HepG2 (cell line): ENCODE results near the gene CAMTA1. TPM values are rescaled to one million over a fixed set of nuclear protein-coding genes. Genes with fewer than 3 reads are reported as not detected.

ENCODE experiments used
- BORCS8-MEF2B ChIP-seq: sonication (generic); formaldehyde crosslinking; IDR thresholded peaks from 2 replicates; pipeline ENCODE4 v1.8.0; 2022; ENCODE audit warnings: mild to moderate bottlenecking, missing genetic modification reagents
- BRCA1 ChIP-seq: sonication (generic); formaldehyde crosslinking; IDR thresholded peaks from 2 replicates; pipeline ENCODE4 v1.4.0; 2020; ENCODE audit warnings: missing genetic modification reagents
- FLYWCH1 ChIP-seq: sonication (generic); formaldehyde crosslinking; IDR thresholded peaks from 2 replicates; pipeline ENCODE4 v1.8.1; 2023; ENCODE audit warnings: mild to moderate bottlenecking, missing genetic modification reagents
- GPN1 ChIP-seq: sonication (generic); formaldehyde crosslinking; IDR thresholded peaks from 2 replicates; pipeline ENCODE4 v1.5.1; 2020; ENCODE audit warnings: missing genetic modification reagents, borderline replicate concordance
- KLF6 ChIP-seq: IDR thresholded peaks from 2 replicates; pipeline ENCODE4 v1.8.0; 2016; ENCODE audit warnings: missing biosample characterization, missing genetic modification reagents
- MBNL3 ChIP-seq: fragments of 250-450 bp; sonication (Bioruptor Pico); conservative IDR thresholded peaks from 2 replicates; pipeline ENCODE4 v1.8.0; 2022; ENCODE audit warnings: mild to moderate bottlenecking, inconsistent platforms
- MXI1 ChIP-seq: IDR thresholded peaks from 3 replicates; pipeline ENCODE4 v1.6.1; 2012; ENCODE audit warnings: low read depth, low read length, inconsistent platforms, borderline replicate concordance
- RFXANK ChIP-seq: IDR thresholded peaks from 2 replicates; pipeline ENCODE4 v1.6.1; 2016
- SP1 ChIP-seq, 2 experiments: fragments of 450-650 bp in 1 of 2; sonication (generic) in 1 of 2; formaldehyde crosslinking in 1 of 2; IDR thresholded peaks; 2 replicates each; pipeline versions ENCODE4 v1.4.0 to v1.6.1; 2016 to 2020; ENCODE audit warnings: missing genetic modification reagents in 1 of 2
- THAP11 ChIP-seq: IDR thresholded peaks from 2 replicates; pipeline ENCODE4 v1.6.1; 2016; ENCODE audit warnings: missing biosample characterization, missing genetic modification reagents
- ZBTB43 ChIP-seq: sonication (generic); formaldehyde crosslinking; conservative IDR thresholded peaks from 2 replicates; pipeline ENCODE4 v1.4.0; 2020; ENCODE audit warnings: missing genetic modification reagents
- ZNF205 ChIP-seq: IDR thresholded peaks from 2 replicates; pipeline ENCODE4 v1.6.1; 2018; ENCODE audit warnings: missing biosample characterization, missing genetic modification reagents
- ZNF274 ChIP-seq: sonication (generic); formaldehyde crosslinking; IDR thresholded peaks from 2 replicates; pipeline ENCODE4 v1.5.1; 2020; ENCODE audit warnings: mild to moderate bottlenecking, missing genetic modification reagents
- ZNF552 ChIP-seq: sonication (generic); formaldehyde crosslinking; IDR thresholded peaks from 2 replicates; pipeline ENCODE4 v1.9.0; 2022; ENCODE audit warnings: missing genetic modification reagents, mild to moderate bottlenecking, borderline replicate concordance
- ZNF597 ChIP-seq: sonication (generic); formaldehyde crosslinking; IDR thresholded peaks from 2 replicates; pipeline ENCODE4 v1.5.0; 2020; ENCODE audit warnings: missing genetic modification reagents
- ZNF605 ChIP-seq: sonication (generic); formaldehyde crosslinking; IDR thresholded peaks from 2 replicates; pipeline ENCODE4 v1.8.0; 2022; ENCODE audit warnings: mild to moderate bottlenecking, missing genetic modification reagents
- ZNF850 ChIP-seq: sonication (generic); formaldehyde crosslinking; conservative IDR thresholded peaks from 2 replicates; pipeline ENCODE4 v1.9.0; 2021; ENCODE audit warnings: mild to moderate bottlenecking, missing genetic modification reagents
- polyA plus RNA-seq, 8 experiments: library from polyadenylated mRNA; depleted of rRNA in 3 of 8; stranded (reverse) in 7 of 8; unstranded in 1 of 8; fragments of >200 nt; fragmentation: Illumina TruSeq in 4 of 8; extraction: Trizol in 4 of 8; gene quantifications; 2 replicates each; pipeline versions ENCODE4 v1.2.1 to v1.2.3, GENCODE V29; 2011 to 2016; ENCODE audit warnings: low read depth in 4 of 8, missing spikeins in 1 of 8, mixed read lengths in 1 of 8; ENCODE audit not compliant: insufficient read depth in 1 of 8
- total RNA-seq, 5 experiments: library from RNA; depleted of rRNA; stranded (reverse); fragments of >200 nt; fragmentation: Illumina TruSeq; extraction: Trizol; gene quantifications; 2 replicates each; pipeline ENCODE4 v1.2.3, GENCODE V29; 2016; ENCODE audit warnings: low read depth in 1 of 5
- TF ChIP-seq, protein P1 (sequence below): sonication (generic); formaldehyde crosslinking; IDR thresholded peaks from 2 replicates; pipeline ENCODE4 v1.5.1; 2020; ENCODE audit warnings: missing genetic modification reagents, mild to moderate bottlenecking, borderline replicate concordance
- TF ChIP-seq, protein P2 (sequence below): sonication (generic); formaldehyde crosslinking; IDR thresholded peaks from 2 replicates; pipeline ENCODE4 v1.9.0; 2021; ENCODE audit warnings: missing genetic modification reagents, borderline replicate concordance
- TF ChIP-seq, protein P3 (sequence below), 2 experiments: sonication (generic) in 1 of 2; formaldehyde crosslinking in 1 of 2; IDR thresholded peaks; 2 replicates each; pipeline versions ENCODE4 v1.4.0 to v1.6.1; 2018 to 2020; ENCODE audit warnings: missing genetic modification reagents in 2 of 2, borderline replicate concordance in 1 of 2, low read depth in 1 of 2, mild to moderate bottlenecking in 1 of 2, missing biosample characterization in 1 of 2

Gene CAMTA1
- total and polyA plus RNA-seq, 2 of the 13 experiments (the other 11 are each of a cell fraction or from before 2014, with no cell fraction given): 25.0 to 36.4 TPM

DNA sequence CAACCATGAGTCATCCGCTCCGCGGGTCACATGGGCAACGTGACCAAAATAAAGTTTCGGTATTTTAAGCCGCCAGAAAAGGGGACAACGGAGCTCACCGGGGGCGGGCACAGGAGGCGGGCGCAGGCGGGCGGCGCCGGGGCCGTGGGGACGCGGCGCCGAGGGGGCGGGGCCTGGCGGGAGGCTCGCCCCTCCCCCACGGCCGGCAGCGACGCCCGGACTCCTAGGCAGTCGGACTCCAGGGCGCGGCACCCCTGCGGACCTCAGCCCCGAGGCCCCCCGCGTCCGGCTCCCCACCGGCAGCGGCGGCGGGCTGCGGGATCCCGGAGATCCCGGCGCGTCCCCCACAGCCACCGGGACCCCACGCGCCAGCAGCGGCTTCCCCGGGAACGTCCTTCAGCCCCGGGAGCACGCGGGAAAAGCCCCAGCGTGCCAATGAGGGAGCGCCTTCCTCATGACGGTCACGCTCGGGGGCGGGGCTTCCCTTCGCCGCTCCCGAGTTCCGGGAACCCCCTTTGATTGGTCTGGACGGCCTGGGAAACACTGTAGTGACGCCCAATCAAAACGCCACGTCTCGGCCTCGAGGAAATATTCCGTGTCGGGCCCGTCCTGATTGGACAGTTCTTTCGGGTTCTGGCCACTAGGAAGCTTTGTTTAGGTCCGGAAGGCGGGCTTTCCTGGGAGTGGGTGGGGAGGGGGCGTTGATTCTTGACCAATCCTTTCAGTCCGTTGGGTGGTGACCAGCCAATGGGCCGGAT is 515 bp upstream of the CAMTA1 start (continued):
- TF ChIP-seq ZBTB43 (CRISPR knock-in tag): peak; percentile 89
- TF ChIP-seq, protein P1, sequence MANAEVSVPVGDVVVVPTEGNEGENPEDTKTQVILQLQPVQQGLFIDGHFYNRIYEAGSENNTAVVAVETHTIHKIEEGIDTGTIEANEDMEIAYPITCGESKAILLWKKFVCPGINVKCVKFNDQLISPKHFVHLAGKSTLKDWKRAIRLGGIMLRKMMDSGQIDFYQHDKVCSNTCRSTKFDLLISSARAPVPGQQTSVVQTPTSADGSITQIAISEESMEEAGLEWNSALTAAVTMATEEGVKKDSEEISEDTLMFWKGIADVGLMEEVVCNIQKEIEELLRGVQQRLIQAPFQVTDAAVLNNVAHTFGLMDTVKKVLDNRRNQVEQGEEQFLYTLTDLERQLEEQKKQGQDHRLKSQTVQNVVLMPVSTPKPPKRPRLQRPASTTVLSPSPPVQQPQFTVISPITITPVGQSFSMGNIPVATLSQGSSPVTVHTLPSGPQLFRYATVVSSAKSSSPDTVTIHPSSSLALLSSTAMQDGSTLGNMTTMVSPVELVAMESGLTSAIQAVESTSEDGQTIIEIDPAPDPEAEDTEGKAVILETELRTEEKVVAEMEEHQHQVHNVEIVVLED (CRISPR knock-in tag): peak; percentile 79
- TF ChIP-seq ZNF552 (CRISPR knock-in tag): no peak; the same call in 1 of the 2 replicates
- TF ChIP-seq FLYWCH1 (CRISPR knock-in tag): no peak
- peak; percentile 64; the same call in 1 of the 2 replicates for TF ChIP-seq BORCS8-MEF2B (CRISPR knock-in tag)
- TF ChIP-seq MBNL3 (CRISPR knock-in tag): no peak
- peak; percentile 65; the same call in 1 of the 2 replicates for TF ChIP-seq THAP11 (CRISPR knock-in tag)
- TF ChIP-seq BRCA1 (CRISPR knock-in tag): no peak
- TF ChIP-seq GPN1 (CRISPR knock-in tag): no peak
- TF ChIP-seq MXI1: peak; percentile 41; the same call in 1 of the 3 replicates
- TF ChIP-seq ZNF605 (CRISPR knock-in tag): no peak
- TF ChIP-seq SP1 (IDR thresholded peaks at IDR 0.05): 0 out of 2 replicates have a peak, but pooled peaks have one; percentile 43
- TF ChIP-seq SP1 (CRISPR knock-in tag; IDR thresholded peaks at IDR 0.05): peak; percentile 78
- TF ChIP-seq, protein P2, sequence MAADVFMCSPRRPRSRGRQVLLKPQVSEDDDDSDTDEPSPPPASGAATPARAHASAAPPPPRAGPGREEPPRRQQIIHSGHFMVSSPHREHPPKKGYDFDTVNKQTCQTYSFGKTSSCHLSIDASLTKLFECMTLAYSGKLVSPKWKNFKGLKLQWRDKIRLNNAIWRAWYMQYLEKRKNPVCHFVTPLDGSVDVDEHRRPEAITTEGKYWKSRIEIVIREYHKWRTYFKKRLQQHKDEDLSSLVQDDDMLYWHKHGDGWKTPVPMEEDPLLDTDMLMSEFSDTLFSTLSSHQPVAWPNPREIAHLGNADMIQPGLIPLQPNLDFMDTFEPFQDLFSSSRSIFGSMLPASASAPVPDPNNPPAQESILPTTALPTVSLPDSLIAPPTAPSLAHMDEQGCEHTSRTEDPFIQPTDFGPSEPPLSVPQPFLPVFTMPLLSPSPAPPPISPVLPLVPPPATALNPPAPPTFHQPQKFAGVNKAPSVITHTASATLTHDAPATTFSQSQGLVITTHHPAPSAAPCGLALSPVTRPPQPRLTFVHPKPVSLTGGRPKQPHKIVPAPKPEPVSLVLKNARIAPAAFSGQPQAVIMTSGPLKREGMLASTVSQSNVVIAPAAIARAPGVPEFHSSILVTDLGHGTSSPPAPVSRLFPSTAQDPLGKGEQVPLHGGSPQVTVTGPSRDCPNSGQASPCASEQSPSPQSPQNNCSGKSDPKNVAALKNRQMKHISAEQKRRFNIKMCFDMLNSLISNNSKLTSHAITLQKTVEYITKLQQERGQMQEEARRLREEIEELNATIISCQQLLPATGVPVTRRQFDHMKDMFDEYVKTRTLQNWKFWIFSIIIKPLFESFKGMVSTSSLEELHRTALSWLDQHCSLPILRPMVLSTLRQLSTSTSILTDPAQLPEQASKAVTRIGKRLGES (CRISPR knock-in tag): peak; percentile 49; the same call in 1 of the 2 replicates
- peak; percentile 73; the same call in 1 of the 2 replicates for TF ChIP-seq ZNF274 (CRISPR knock-in tag)
- peak; percentile 62; the same call in 1 of the 2 replicates for TF ChIP-seq RFXANK (CRISPR knock-in tag)
- no peak for TF ChIP-seq ZNF850 (CRISPR knock-in tag)
- TF ChIP-seq KLF6 (CRISPR knock-in tag): no peak
- TF ChIP-seq, protein P3, sequence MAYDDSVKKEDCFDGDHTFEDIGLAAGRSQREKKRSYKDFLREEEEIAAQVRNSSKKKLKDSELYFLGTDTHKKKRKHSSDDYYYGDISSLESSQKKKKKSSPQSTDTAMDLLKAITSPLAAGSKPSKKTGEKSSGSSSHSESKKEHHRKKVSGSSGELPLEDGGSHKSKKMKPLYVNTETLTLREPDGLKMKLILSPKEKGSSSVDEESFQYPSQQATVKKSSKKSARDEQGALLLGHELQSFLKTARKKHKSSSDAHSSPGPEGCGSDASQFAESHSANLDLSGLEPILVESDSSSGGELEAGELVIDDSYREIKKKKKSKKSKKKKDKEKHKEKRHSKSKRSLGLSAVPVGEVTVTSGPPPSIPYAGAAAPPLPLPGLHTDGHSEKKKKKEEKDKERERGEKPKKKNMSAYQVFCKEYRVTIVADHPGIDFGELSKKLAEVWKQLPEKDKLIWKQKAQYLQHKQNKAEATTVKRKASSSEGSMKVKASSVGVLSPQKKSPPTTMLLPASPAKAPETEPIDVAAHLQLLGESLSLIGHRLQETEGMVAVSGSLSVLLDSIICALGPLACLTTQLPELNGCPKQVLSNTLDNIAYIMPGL (CRISPR knock-in tag; IDR thresholded peaks at IDR 0.05; ENCODE audit: borderline replicate concordance in 1 of 2, low read depth in 1 of 2): peak in 1 of 2 experiments; percentile 55; a peak in 1 of 4 replicates
- no peak for TF ChIP-seq ZNF597 (CRISPR knock-in tag)
- TF ChIP-seq ZNF205: no peak
